HTERT RPE-1 (cell line): ENCODE results near the gene TRMT2A.

Experiments used
- in situ Hi-C: fragments of 300-500 bp; cut with MboI; formaldehyde crosslinking; loops from 4 replicates; pipeline ENCODE4 v1.14.3; 2020; ENCODE audit warnings: low sequenced_read_pairs

Gene TRMT2A

GRCh38 chr22:20135806-20136602 lies 19.0 kb upstream of the TRMT2A start:
- in situ Hi-C loops = no loop called here

GRCh38 chr22:20135265-20135664 lies 18.2 kb upstream of the TRMT2A start:
- in situ Hi-C loops = no loop called here

GRCh38 chr22:20133930-20134549 lies 17.0 kb upstream of the TRMT2A start:
- in situ Hi-C loops = no loop called here

- in situ Hi-C loops = no loop called here
Observed at GRCh38 chr22:20132686-20133246, 15.7 kb upstream of the TRMT2A start.

- in situ Hi-C loops = no loop called here
Observed at GRCh38 chr22:20131859-20132685, 15.0 kb upstream of the TRMT2A start.

GRCh38 chr22:20131597-20131858 lies 14.5 kb upstream of the TRMT2A start, which contains the start of gene ZDHHC8:
ZDHHC8 (plus strand) TSS chr22:20131804; CDS start chr22:20131948, 144 bp downstream.
- in situ Hi-C loops = no loop called here

- in situ Hi-C loops = no loop called here
Observed at GRCh38 chr22:20130731-20131596, 13.9 kb upstream of the TRMT2A start.

GRCh38 chr22:20130319-20130718 lies 13.3 kb upstream of the TRMT2A start:
- in situ Hi-C loops = no loop called here

GRCh38 chr22:20129747-20130014 lies 12.7 kb upstream of the TRMT2A start:
- in situ Hi-C loops = no loop called here

- in situ Hi-C loops = no loop called here
Observed at GRCh38 chr22:20128902-20129746, 12.1 kb upstream of the TRMT2A start.

GRCh38 chr22:20128619-20128901 lies 11.5 kb upstream of the TRMT2A start:
- in situ Hi-C loops = no loop called here

- in situ Hi-C loops = no loop called here
Observed at GRCh38 chr22:20127869-20128618, 11.0 kb upstream of the TRMT2A start.

- in situ Hi-C loops = no loop called here
Observed at GRCh38 chr22:20127318-20127868, 10.4 kb upstream of the TRMT2A start.

- in situ Hi-C loops = no loop called here
Observed at GRCh38 chr22:20126284-20127029, 9.4 kb upstream of the TRMT2A start.

- in situ Hi-C loops = no loop called here
Observed at GRCh38 chr22:20125201-20126174, 8.5 kb upstream of the TRMT2A start.

GRCh38 chr22:20124083-20124787 lies 7.2 kb upstream of the TRMT2A start:
- in situ Hi-C loops = no loop called here
